HK-2 (cell line): ENCODE measurements around the gene SLAIN2.

Experiments
- DNase-seq: peaks from one replicate; pipeline ENCODE4 v3.0.0-alpha.2; 2018; ENCODE audit not compliant: unreplicated experiment

SLAIN2 gene

GRCh38 chr4:48370260-48371134, 29.2 kb downstream of the SLAIN2 start:
- DNase-seq = no peak

DNA sequence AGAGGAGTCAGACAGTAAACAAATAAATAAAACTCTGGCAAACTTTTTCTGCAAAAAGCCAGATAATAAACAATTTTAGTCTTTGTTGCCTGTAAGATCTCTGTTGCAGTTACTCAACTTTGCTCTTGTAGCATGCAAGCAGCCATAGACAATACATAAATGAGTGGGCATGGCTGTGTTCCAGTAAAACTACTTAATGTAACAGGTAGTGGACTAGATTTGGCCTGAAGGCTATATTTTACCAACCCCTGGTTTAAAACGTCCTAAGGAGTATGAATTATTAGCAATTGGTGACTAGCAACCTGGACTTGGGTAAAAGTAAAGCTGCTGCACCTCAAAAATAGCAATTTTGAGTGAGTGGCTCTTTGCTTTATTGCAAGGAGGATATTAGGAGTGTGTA, 30.9 kb downstream of the SLAIN2 start:
- DNase-seq = no peak

GRCh38 chr4:48375651-48376304, 34.4 kb downstream of the SLAIN2 start:
- DNase-seq = no peak

DNA sequence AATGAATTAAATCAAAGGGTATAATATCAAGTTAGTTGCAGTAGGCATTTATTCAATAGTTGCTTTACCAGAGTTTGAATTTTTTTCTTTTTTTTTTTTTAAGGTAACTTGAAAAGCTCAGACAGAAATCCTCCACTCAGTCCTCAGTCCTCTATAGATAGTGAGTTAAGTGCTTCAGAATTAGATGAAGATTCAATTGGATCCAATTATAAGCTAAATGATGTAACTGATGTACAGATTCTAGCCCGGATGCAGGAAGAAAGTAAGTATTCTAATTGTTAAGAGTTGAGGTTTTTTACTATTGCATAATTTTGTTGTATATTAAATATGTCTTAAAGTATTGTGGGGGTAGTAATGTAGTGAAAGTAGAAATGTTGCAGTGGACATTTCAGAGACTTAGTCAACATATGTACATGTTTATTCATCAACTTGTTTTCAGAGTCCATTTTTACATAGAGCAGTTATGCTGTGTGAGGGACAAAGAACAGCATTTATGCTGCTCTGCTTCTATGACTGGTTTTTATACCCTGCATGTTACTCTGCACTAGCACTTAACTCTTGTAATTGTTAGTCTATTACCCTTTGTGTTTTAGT, 38.4 kb downstream of the SLAIN2 start:
- DNase-seq = no peak

- DNase-seq = no peak
Measured at GRCh38 chr4:48380583-48381167, 39.3 kb downstream of the SLAIN2 start.

DNA sequence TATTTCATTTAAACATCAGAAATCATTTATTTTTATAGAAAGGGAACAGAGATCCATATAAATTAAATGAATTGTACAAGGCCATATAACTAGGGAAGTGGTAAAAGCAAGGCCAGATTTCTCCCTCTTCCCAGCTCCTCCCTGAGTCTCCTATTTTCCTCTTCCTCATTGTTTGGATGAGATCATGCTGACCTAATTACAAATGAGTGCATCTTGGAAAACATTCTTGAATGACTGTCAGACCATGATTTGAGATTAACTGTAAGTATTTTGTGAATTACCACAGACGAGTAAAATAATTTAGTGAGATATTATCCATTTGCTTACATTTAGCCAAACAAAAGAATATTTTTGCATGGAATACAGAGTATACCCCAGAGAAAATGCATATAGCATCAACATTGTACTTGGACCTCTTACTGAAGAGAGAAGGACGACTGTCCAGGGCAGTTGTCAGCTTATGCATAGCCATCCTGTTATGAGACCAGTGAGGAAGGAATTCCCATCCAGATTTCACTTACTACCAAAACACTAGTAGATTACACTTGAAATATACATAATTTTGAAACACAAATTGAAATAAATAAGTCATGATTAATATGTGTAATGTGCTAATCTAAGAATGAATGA, 47.3 kb downstream of the SLAIN2 start:
- DNase-seq = no peak

- no peak for DNase-seq
Measured at GRCh38 chr4:48396043-48396442, 54.7 kb downstream of the SLAIN2 start.

- DNase-seq = no peak
Measured at GRCh38 chr4:48400416-48400815, 59.1 kb downstream of the SLAIN2 start.

DNA sequence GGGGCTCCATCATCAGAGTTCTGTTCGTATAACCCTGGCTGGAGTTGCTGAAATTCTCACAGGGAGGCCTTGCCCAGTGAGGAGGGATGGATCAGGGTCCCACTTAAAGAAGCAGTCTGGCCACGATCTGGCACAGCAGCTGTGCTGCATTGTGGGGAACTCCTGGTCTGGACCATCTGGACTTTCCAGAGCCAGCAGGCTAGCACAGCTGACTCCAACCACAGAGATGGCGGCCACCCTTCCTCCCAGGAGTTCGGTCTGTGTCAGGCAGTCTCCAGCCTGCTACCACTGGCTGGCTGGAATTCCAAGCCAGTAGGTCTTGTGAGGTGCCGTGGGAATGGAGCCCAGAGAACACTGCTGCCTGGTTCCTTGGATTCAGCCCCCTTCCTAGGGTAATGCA, 62.0 kb downstream of the SLAIN2 start:
- DNase-seq = no peak

DNA sequence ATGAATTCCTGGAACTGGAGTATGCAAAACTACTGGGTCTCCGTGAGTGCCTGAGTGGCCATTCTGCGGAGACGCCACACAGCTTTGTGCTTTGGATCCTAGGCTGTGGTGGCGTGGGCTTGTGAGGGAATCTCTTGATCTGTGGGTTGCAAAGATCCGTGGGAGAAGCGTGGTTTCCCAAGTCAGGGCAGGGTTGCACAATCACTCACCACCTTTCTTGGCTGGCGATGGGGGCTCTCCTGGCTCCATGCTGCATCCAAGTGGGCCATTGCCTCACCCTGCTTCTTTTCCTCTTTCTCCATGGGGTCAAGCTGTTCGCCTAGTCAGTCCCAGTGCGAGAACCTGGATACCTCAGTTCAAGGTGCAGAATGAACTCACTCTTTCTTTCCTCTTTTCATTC, 62.5 kb downstream of the SLAIN2 start:
- DNase-seq = no peak

- no peak for DNase-seq
Measured at GRCh38 chr4:48405924-48406323, 64.6 kb downstream of the SLAIN2 start.

- DNase-seq = no peak
Measured at GRCh38 chr4:48409203-48409602, 67.9 kb downstream of the SLAIN2 start.

- DNase-seq = no peak
Measured at GRCh38 chr4:48410812-48411211, 69.5 kb downstream of the SLAIN2 start.

- no peak for DNase-seq
Measured at GRCh38 chr4:48420144-48420543, 78.8 kb downstream of the SLAIN2 start.

DNA sequence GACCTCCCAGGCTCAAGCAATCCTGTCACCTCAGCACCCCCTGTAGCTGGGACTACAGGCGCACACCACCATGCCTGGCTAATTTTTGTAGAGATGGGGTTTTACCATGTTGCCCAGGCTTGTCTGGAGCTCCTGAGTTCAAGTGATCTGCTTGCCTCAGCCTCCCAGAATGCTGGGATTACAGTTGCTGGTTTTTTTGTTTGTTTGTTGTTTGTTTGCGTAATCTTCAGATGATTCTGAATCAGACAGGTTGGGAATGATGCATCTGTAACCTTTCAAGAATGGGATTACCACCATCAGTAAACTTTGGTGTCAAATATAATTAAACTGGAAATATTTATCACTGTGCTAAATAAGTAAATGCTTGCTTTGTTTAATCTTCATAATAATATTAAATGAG, 79.8 kb downstream of the SLAIN2 start:
- no peak for DNase-seq

GRCh38 chr4:48428926-48429325, 87.6 kb downstream of the SLAIN2 start:
- no peak for DNase-seq

DNA sequence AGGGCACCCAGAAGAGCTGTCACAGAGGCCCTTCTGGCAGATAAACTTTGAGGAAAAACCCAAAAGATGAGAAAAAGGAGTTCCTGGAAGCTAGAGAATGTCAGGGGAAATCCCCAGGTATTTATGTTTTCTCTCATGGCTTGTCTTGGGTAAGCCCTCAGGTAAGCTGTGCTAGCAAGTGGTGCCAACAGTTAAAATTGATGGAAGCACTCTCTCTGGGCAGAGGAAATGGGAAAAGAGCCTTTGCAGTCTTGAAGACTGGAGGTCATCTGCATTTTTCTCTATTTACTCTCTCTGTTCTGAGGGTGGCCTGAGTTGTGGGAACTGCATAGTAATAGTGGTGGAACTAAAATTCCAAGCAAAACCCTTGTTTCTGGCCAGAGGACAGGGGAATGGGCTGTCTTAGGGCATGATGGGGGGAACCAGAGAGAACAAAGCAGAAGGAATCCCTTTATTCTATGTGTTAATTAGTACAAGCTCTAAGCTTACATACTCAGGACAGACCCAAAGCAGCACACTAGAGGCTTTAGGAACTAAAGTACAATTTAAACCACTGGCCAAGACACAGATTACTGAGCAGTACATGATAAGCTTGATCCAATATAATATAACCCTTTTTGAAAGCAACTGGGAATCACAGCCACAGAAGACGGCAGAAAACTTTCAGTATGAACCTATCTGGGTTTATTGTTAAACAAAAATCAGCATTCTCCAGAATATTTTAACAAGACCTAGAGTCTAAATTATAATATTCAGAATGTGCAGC, 88.6 kb downstream of the SLAIN2 start:
- no peak for DNase-seq

GRCh38 chr4:48431401-48431800, 90.1 kb downstream of the SLAIN2 start:
- DNase-seq = no peak

GRCh38 chr4:48432017-48432416, 90.7 kb downstream of the SLAIN2 start:
- no peak for DNase-seq

- DNase-seq = no peak
Measured at GRCh38 chr4:48436318-48436717, 95.0 kb downstream of the SLAIN2 start.

- DNase-seq = no peak
Measured at GRCh38 chr4:48439988-48440387, 98.7 kb downstream of the SLAIN2 start.
